Stimulated activated memory B cell treated with anti-CD40 and anti-IgM and Interleukin-4, amounts not matched to agents 10 μg/mL and 1 μg/mL and 100 μg/mL, for 72 hours (primary cell): ENCODE measurements around the gene PNKP.
"Not testable (repeated sequence)": the region's sequence is repeated elsewhere in the genome, so short reads cannot be mapped to it uniquely, and the experiment has no call there.

ENCODE experiments used
- ATAC-seq: fragments of 150-1000 bp; cut with Tn5 transposase; 2 replicates; pipeline ENCODE4 v1.10.0; 2021
- H3K27ac Mint-ChIP-seq: one replicate; pipeline ENCODE4 v1.8.0; 2022; ENCODE audit warnings: mild to moderate bottlenecking, mixed read lengths
- H3K27me3 Mint-ChIP-seq: one replicate; pipeline ENCODE4 v1.8.0; 2022; ENCODE audit warnings: mixed read lengths
- H3K36me3 Mint-ChIP-seq: one replicate; pipeline ENCODE4 v1.8.0; 2022; ENCODE audit warnings: mixed read lengths
- H3K4me1 Mint-ChIP-seq: one replicate; pipeline ENCODE4 v1.8.0; 2022; ENCODE audit warnings: mixed read lengths
- H3K4me3 Mint-ChIP-seq: one replicate; pipeline ENCODE4 v1.8.0; 2022; ENCODE audit warnings: mild to moderate bottlenecking, moderate library complexity, mixed read lengths
- H3K9me3 Mint-ChIP-seq: one replicate; pipeline ENCODE4 v1.8.0; 2022; ENCODE audit warnings: mixed read lengths

Gene PNKP

DNA sequence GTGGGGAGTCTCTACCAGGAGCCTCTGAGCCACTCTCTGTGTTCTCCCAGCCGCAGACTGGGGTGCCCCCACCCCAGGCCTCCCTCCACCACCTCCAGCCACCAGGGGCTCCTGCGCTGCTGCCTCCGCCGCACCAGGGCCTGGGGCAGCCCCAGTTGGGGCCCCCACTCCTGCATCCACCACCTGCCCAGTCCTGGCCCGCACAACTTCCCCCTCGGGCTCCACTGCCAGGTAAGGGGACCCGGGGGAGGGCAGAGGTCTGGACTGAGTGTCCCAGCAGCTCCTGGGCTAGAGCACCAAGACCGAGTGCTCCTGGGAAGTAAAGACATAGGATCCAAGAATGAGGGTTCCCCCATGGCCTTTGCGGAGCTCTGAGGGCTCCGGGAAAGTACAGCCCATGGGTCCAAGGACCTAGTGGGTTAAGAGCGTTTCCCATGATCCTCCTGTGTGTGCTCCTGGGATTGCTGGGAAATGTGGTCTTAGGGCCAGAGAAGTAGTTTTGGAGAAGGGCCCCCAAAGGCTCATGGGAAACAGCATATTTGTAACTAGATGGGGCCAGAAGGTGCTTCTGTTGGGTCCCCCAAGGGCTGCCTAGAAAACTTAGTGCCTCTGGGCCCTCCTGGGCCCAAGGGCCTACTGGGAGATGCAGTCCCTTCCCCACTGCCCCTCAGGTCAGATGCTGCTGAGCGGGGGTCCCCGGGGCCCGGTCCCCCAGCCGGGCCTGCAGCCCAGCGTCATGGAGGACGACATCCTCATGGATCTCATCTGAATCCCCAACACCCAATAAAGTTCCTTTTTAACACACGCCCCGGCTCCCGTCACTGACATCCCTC is 31.0 kb downstream of the PNKP start:
- peaks cover 66% of the 10 kb centered on the region for H3K36me3 Mint-ChIP-seq

DNA sequence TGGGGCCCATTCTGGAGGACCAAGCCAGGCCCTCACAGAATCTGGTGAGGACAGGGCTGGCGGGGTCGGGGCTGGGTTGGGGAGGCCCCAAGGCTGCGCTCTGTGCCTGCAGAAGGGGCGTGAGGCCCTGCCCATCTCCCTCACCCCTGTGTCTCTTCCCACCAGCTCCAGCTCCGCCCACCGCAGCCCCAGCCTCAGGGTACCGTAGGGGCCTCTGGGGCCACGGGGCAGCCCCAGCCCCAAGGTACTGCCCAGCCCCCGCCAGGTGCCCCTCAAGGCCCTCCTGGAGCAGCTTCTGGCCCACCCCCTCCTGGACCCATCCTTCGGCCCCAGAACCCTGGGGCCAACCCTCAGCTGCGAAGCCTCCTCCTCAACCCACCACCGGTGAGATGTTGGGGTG is 31.8 kb downstream of the PNKP start:
- H3K36me3 Mint-ChIP-seq = peaks cover 65% of the 10 kb centered on the region
- no peak overlapping the region for H3K4me3 Mint-ChIP-seq
- H3K9me3 Mint-ChIP-seq = no peaks in the 10 kb centered on the region
- peak; percentile 27 for ATAC-seq
- H3K27ac Mint-ChIP-seq = peak overlapping the region; percentile 12
- no peaks in the 10 kb centered on the region for H3K27me3 Mint-ChIP-seq
- no peaks in the 10 kb centered on the region for H3K4me1 Mint-ChIP-seq

More for the DNA sequence above, 31.0 kb downstream of the PNKP start:
- Mint-ChIP-seq H3K4me3 (no peak overlapping the region), H3K27ac (peak overlapping the region; percentile 74), H3K4me1 (no peaks in the 10 kb centered on the region), H3K27me3 (no peaks in the 10 kb centered on the region), H3K9me3 (no peaks in the 10 kb centered on the region)
- no peak for ATAC-seq

DNA sequence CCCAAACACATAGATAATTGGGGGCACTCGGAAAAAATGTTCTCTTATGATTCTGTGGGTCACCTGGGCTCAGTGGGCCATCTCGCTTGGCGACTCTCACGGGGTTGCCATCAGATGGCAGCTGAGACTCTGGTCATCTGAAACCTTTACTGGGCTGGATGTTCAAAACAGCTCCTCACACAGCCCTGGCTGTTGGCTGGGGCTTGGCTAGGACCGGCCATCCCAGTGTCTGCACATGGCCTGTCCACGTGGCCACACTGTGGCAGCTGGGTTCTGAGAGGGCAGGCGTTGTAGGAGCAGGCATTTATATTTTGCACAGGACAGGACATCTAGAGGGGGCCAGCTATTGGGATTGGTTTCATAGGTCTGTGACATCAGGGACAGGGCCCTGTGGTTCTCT is 33.8 kb downstream of the PNKP start:
- no peak for ATAC-seq
- H3K27me3 Mint-ChIP-seq = no peaks in the 10 kb centered on the region
- no peak overlapping the region for H3K27ac Mint-ChIP-seq
- no peak overlapping the region for H3K4me3 Mint-ChIP-seq
- H3K4me1 Mint-ChIP-seq = peaks cover 10% of the 10 kb centered on the region
- H3K36me3 Mint-ChIP-seq = peaks cover 53% of the 10 kb centered on the region
- H3K9me3 Mint-ChIP-seq = no peaks in the 10 kb centered on the region

DNA sequence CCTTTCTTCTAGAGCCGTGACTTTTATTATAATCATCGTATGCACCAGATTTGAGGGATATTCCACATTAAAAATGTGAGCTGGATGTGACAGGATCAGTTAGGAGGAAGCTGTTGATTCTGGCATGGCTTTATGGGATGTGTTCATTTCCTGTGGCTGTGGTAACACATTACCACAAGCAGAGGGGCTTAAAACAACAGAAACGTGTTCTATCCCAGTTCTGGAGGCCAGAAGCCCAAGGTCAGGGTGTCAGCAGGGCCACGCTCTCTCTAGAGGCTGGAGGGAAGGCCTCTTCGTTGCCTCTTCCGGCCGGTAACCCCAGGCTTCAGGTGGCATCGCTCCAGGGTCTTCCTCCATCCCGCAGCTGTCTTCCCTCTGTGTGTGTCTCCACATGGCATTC is 34.8 kb downstream of the PNKP start:
- ATAC-seq = no peak
- H3K27me3 Mint-ChIP-seq = no peaks in the 10 kb centered on the region
- no peak overlapping the region for H3K4me3 Mint-ChIP-seq
- no peaks in the 10 kb centered on the region for H3K9me3 Mint-ChIP-seq
- peaks cover 46% of the 10 kb centered on the region for H3K36me3 Mint-ChIP-seq
- no peak overlapping the region for H3K27ac Mint-ChIP-seq
- peaks cover 12% of the 10 kb centered on the region for H3K4me1 Mint-ChIP-seq

DNA sequence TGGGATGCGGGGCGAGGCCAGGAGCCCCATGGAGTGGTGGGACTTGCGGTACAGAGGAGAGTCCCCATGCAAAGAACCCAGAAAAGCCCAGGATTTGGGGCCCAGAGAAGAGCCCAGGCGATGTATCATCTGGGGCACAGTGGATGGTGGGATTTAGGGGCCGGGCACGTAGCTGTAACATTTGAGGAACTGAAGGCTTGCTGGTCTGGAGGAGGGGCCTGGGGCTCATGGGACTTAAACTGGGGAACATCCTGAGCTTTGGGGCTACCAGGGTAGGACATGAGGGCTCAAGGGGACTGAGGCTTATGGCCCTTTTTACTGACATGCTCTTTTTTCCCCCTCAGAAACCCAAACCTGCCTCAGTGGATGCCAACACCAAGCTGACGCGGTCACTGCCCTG is 35.8 kb downstream of the PNKP start:
- peaks cover 46% of the 10 kb centered on the region for H3K36me3 Mint-ChIP-seq
- no peak overlapping the region for H3K27ac Mint-ChIP-seq
- no peaks in the 10 kb centered on the region for H3K27me3 Mint-ChIP-seq

DNA sequence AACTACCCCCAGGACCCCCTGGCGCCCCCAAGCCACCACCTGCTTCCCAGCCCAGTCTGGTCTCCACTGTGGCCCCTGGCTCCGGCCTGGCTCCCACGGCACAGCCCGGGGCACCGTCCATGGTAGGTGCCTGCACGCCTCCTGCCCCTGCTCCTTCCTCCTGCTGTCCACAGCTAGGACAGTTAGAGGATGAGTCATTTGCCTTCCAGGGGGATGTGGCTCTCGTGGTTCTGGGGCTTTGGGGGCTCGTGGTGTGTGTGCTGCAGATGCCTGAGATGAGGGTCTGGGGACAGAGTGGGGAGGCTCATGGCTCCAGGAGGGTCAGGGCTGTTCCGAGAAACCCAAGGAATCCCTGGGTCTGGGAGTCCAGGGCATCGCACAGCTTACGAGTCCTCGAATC is 36.6 kb downstream of the PNKP start:
- no peaks in the 10 kb centered on the region for H3K27me3 Mint-ChIP-seq
- H3K4me1 Mint-ChIP-seq = peaks cover 29% of the 10 kb centered on the region
- no peak overlapping the region for H3K4me3 Mint-ChIP-seq
- no peaks in the 10 kb centered on the region for H3K9me3 Mint-ChIP-seq
- no peak for ATAC-seq
- peaks cover 53% of the 10 kb centered on the region for H3K36me3 Mint-ChIP-seq
- H3K27ac Mint-ChIP-seq = no peak overlapping the region

More for the DNA sequence above, 35.8 kb downstream of the PNKP start:
- H3K4me1 Mint-ChIP-seq = peaks cover 21% of the 10 kb centered on the region
- no peak for ATAC-seq
- H3K4me3 Mint-ChIP-seq = no peak overlapping the region
- H3K9me3 Mint-ChIP-seq = no peaks in the 10 kb centered on the region

DNA sequence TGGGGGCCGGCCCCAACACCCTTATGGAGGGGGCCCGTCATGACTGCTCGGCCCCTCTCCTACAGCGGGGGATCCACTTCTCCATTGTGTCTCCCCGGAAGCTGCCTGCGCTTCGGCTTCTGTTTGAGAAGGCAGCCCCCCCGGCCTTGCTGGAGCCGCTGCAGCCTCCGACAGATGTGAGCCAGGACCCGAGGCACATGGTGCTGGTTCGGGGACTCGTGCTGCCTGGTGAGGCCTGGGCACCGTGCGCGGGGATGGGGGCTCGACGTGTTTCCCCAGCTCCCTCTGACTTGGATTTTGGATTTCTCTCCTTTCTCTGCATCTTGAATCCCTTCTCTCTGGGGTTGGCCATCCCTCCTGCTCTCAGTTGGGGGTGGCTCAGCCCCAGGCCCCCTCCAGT is 37.7 kb downstream of the PNKP start:
- Mint-ChIP-seq H3K27me3 (no peaks in the 10 kb centered on the region), H3K4me1 (peaks cover 29% of the 10 kb centered on the region), H3K9me3 (no peaks in the 10 kb centered on the region), H3K27ac (peak overlapping the region; percentile 27), H3K36me3 (peaks cover 44% of the 10 kb centered on the region), H3K4me3 (no peak overlapping the region)
- no peak for ATAC-seq

DNA sequence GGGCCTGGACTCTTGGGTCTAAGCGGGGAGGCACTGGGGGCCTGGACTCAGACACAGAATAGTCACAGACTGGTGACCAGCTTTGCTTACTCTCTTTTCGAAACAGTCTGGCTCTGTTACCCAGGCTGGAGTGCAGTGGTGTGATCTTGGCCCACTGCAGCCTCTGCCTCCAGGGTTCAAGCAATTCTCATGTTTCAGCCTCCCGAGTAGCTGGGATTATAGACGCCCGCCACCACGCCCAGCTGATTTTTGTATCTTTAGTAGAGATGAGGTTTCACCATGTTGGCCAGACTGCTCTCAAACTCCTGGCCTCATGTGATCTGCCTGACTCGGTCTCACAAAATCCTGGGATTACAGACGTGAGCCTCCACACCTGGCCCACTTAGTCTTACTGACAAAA is 38.2 kb downstream of the PNKP start:
- ATAC-seq = no peak
- Mint-ChIP-seq H3K36me3 (peaks cover 40% of the 10 kb centered on the region), H3K4me3 (no peak overlapping the region), H3K4me1 (peaks cover 33% of the 10 kb centered on the region), H3K27ac (no peak overlapping the region), H3K27me3 (no peaks in the 10 kb centered on the region), H3K9me3 (no peaks in the 10 kb centered on the region)

DNA sequence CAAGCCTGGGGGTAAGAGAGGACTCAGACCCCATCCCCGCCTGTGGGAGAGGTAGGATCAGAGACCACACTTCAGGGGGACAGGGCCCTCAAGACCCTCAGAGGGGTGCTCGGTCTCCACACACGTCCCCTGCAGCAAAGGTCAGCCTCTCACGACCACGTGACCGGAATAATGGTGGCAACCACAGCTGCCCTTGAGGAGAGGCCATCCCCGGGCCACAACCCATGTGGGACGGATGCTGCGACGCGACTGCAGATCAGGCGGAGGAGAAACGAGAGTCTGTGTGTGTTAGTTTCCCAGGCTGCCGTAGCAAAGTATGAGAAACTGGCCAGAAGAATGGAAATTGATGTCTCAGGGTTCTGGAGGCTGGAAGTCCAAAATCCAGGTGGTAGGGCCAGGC is 40.3 kb downstream of the PNKP start:
- H3K36me3 Mint-ChIP-seq = peaks cover 39% of the 10 kb centered on the region
- no peak overlapping the region for H3K4me3 Mint-ChIP-seq
- no peaks in the 10 kb centered on the region for H3K27me3 Mint-ChIP-seq
- H3K9me3 Mint-ChIP-seq = no peaks in the 10 kb centered on the region
- no peak overlapping the region for H3K27ac Mint-ChIP-seq
- no peak for ATAC-seq
- peaks cover 47% of the 10 kb centered on the region for H3K4me1 Mint-ChIP-seq

DNA sequence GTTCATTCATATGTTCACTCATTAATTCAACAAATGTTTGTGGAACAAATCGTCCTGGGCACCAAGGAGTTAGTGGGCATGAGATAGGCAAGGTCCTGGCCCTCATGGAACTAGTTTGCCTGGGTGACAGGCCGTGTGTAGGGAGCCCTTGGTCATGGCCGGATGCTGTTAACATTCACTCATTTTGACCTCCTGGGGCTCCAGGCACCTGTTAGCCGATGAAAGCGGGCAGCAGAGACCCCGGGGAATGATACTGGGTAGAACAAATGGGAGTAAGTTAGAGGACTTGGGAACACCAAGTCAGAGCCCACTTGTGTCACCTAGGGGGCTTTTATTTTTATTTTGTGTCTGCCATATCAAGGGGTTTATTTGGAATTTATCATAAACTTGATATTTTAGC is 42.7 kb downstream of the PNKP start:
- H3K27ac Mint-ChIP-seq = peak overlapping the region; percentile 59
- H3K36me3 Mint-ChIP-seq = peaks cover 31% of the 10 kb centered on the region
- H3K4me1 Mint-ChIP-seq = peaks cover 52% of the 10 kb centered on the region
- no peaks in the 10 kb centered on the region for H3K27me3 Mint-ChIP-seq
- no peak overlapping the region for H3K4me3 Mint-ChIP-seq
- ATAC-seq = no peak
- no peaks in the 10 kb centered on the region for H3K9me3 Mint-ChIP-seq

DNA sequence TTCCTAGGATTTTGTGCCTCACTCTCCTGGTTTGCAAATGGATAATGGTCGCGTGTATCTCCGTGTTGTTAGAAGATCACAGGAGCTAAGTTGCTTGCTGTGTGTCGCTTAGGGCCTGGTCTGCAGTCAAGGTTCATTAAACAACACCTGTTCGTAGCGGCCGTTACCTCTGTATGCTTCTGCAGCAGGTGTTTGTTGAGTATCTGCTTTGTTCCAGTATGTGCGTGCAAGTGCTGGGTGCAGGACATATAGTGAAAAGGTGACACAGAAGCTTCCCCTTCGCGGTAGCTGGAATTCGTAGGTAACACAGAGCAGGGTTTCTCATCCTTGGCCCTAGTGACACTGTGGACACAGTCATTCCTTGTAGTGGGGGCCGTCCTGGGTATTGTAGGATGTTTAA is 43.9 kb downstream of the PNKP start:
- peak; percentile 82 for ATAC-seq
- peaks cover 25% of the 10 kb centered on the region for H3K36me3 Mint-ChIP-seq
- H3K27me3 Mint-ChIP-seq = no peaks in the 10 kb centered on the region
- peak overlapping the region; percentile 32 for H3K4me3 Mint-ChIP-seq
- H3K4me1 Mint-ChIP-seq = peaks cover 53% of the 10 kb centered on the region
- no peaks in the 10 kb centered on the region for H3K9me3 Mint-ChIP-seq
- peak overlapping the region; percentile 59 for H3K27ac Mint-ChIP-seq

DNA sequence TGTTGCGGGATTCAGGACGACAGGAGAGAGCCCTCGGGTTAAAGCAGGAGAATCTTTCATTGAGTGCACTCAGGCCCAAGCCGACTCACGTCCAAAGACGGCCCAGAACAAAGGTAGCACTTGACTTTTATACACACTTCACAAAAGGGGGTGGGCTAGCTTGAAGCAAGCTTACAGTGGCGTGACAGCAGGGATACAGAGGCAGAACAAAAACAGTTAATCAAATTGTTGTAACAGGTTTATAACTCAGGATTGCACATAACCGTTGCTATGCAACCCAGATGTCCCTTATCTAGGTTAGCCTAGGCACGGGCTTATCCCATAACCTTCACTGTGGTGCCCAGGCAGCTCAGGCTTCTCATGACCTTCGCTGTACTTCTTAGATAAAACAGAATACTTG is 47.3 kb downstream of the PNKP start:
- Mint-ChIP-seq H3K9me3 (no peaks in the 10 kb centered on the region), H3K27me3 (no peaks in the 10 kb centered on the region), H3K4me3 (no peak overlapping the region), H3K27ac (no peak overlapping the region), H3K4me1 (peaks cover 44% of the 10 kb centered on the region), H3K36me3 (peaks cover 8% of the 10 kb centered on the region)
- ATAC-seq = no peak

DNA sequence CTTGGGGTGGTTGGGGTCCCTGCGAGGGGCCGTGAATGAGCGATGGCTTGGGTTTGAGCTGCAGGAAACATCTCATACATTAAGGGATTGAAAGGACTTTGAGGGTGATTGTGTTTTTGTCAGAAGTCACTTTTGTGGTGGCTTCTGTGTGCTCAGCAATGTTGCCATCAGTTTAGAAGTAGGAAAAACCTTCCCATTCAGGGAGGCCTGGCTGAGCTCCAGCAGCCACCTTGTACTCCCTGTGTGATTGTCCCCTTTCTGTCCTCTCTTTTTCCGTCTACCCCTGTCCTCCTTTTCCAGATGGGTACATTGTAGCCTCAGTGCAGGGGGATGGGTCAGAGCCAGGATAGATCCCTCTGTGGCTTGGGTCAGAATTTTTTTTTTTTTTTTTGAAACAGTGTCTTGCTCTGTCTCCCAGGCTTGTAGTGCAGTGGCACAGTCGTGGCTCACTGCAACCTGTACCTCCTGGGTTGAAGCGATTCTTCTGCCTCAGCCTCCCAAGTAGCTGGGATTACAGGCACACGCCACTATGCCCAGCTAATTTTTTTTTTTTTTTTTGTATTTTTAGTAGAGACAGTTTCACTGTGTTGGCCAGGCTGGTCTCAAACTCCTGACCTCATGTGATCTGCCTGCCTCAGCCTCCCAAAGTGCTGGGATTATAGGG is 47.8 kb downstream of the PNKP start:
- H3K9me3 Mint-ChIP-seq, H3K36me3 Mint-ChIP-seq, H3K27me3 Mint-ChIP-seq, ATAC-seq: not testable (repeated sequence)
- H3K4me3 Mint-ChIP-seq = peak overlapping the region; percentile 96
- peaks cover 45% of the 10 kb centered on the region for H3K4me1 Mint-ChIP-seq
- H3K27ac Mint-ChIP-seq = peak overlapping the region; percentile 91

DNA sequence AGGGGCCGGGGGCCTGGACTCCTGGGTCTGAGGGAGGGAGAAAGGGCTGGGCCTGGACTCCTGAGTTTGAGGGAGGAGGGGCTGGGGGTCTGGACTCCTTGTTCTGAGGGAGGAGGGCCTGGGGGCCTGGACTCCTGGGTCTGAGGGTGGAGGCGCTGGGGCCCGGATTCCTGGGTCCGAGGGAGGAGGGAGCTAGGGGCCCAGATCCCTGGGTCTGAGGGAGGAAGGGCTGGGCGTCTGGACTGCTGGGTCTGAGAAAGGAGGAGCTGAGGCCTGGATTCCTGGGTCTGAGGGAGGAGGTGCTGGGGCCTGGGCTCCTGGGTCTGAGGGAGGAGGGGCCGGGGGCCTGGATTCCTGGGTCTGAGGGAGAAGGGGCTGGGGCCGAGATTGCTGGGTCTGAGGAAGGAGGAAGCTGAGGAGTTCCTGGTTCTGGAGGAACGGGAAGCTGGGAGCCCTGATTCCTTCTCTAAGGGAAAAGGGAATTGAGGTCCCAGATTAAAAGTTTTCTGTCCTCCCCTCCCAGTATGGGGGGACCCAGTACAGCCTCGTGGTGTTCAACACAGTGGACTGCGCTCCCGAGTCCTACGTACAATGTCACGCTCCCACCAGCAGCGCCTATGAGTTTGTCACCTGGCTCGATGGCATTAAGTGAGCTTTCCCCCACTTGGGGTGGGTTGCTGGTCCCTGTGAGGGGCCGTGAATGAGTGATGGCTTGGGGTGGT is 48.6 kb downstream of the PNKP start:
- H3K9me3 Mint-ChIP-seq = no peaks in the 10 kb centered on the region
- H3K4me3 Mint-ChIP-seq = peak overlapping the region; percentile 96
- peaks cover 8% of the 10 kb centered on the region for H3K36me3 Mint-ChIP-seq
- ATAC-seq = no peak
- peak overlapping the region; percentile 91 for H3K27ac Mint-ChIP-seq
- peaks cover 44% of the 10 kb centered on the region for H3K4me1 Mint-ChIP-seq
- H3K27me3 Mint-ChIP-seq = no peaks in the 10 kb centered on the region

DNA sequence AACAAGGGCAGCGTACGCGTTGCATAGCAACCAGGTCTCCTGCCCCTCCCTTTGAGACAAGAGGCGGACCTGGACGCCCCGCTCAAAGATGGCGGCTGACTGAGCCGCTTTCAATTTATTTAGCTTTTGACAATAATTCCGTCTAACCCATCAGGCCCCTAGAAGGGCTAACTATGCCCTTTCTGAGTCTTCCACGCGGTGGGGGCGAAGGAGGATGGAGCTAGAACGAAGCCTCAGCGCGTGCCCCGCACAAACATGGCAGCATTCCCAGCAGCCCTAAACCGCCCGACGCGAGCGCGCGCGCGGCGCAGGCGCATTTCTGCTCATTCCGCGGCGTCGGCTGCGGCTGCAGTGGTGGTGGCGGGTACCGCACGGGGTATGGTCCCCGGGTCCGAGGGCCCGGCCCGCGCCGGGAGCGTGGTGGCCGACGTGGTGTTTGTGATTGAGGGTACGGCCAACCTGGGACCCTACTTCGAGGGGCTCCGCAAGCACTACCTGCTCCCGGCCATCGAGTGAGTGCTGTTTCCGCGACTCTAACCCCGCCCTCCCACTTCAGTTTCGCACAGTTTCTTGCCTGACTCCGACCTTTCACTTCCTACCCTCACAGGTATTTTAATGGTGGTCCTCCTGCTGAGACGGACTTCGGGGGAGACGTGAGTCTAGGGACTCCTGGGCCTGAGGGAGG is 49.3 kb downstream of the PNKP start, which contains the start of gene MED25:
MED25 (plus strand) TSS at position 326 of the 685 bp plus-strand sequence; CDS start at position 379, 53 bp downstream.
- Mint-ChIP-seq H3K9me3 (no peaks in the 10 kb centered on the region), H3K4me1 (peaks cover 39% of the 10 kb centered on the region), H3K4me3 (peak within 1 kb of the TSS; percentile 96), H3K27ac (peak within 1 kb of the TSS; percentile 91), H3K36me3 (peaks cover 3% of the 10 kb centered on the region), H3K27me3 (no peaks in the 10 kb centered on the region)
- peak; percentile 87 for ATAC-seq
